GM13976 (cell line): Measurements from ENCODE around the gene PCDHGA2.

ENCODE experiments used
- DNase-seq: peaks from one replicate; pipeline ENCODE4 v3.0.0; 2012; ENCODE audit warnings: low spot score
- in situ Hi-C: fragments of 300-500 bp; cut with MboI; formaldehyde crosslinking; loops from one replicate; pipeline ENCODE4 v1.12.0; 2022; ENCODE audit warnings: low sequenced_read_pairs, mixed read lengths, inconsistent platforms; ENCODE audit not compliant: unreplicated experiment
- TF ChIP-seq, protein P1 (sequence below): IDR thresholded peaks from 2 replicates; pipeline ENCODE4 v1.5.1; 2012; ENCODE audit warnings: borderline replicate concordance, mild to moderate bottlenecking; ENCODE audit not compliant: insufficient read depth; ENCODE audit errors: extremely low read depth, missing control alignments, control extremely low read depth

The PCDHGA2 gene

GRCh38 chr5:141362719-141363118 lies 24.2 kb downstream of the PCDHGA2 start:
- no peak for DNase-seq
- in situ Hi-C loops: no loop called here
- TF ChIP-seq, protein P1, sequence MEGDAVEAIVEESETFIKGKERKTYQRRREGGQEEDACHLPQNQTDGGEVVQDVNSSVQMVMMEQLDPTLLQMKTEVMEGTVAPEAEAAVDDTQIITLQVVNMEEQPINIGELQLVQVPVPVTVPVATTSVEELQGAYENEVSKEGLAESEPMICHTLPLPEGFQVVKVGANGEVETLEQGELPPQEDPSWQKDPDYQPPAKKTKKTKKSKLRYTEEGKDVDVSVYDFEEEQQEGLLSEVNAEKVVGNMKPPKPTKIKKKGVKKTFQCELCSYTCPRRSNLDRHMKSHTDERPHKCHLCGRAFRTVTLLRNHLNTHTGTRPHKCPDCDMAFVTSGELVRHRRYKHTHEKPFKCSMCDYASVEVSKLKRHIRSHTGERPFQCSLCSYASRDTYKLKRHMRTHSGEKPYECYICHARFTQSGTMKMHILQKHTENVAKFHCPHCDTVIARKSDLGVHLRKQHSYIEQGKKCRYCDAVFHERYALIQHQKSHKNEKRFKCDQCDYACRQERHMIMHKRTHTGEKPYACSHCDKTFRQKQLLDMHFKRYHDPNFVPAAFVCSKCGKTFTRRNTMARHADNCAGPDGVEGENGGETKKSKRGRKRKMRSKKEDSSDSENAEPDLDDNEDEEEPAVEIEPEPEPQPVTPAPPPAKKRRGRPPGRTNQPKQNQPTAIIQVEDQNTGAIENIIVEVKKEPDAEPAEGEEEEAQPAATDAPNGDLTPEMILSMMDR: no peak

GRCh38 chr5:141363952-141364660 lies 25.5 kb downstream of the PCDHGA2 start, which contains the start of gene PCDHGA5:
Gene PCDHGA5, plus strand, starts transcription at chr5:141364162. Its CDS starts 169 bp downstream, at chr5:141364331.
- TF ChIP-seq, protein P1: no peak

GRCh38 chr5:141366016-141366896 lies 27.7 kb downstream of the PCDHGA2 start:
- in situ Hi-C loops: no loop called here
- no peak for DNase-seq
- TF ChIP-seq, protein P1: no peak

More at GRCh38 chr5:141363952-141364660, 25.5 kb downstream of the PCDHGA2 start, which contains the start of gene PCDHGA5:
- in situ Hi-C loops: no loop called here
- no peak for DNase-seq

DNA sequence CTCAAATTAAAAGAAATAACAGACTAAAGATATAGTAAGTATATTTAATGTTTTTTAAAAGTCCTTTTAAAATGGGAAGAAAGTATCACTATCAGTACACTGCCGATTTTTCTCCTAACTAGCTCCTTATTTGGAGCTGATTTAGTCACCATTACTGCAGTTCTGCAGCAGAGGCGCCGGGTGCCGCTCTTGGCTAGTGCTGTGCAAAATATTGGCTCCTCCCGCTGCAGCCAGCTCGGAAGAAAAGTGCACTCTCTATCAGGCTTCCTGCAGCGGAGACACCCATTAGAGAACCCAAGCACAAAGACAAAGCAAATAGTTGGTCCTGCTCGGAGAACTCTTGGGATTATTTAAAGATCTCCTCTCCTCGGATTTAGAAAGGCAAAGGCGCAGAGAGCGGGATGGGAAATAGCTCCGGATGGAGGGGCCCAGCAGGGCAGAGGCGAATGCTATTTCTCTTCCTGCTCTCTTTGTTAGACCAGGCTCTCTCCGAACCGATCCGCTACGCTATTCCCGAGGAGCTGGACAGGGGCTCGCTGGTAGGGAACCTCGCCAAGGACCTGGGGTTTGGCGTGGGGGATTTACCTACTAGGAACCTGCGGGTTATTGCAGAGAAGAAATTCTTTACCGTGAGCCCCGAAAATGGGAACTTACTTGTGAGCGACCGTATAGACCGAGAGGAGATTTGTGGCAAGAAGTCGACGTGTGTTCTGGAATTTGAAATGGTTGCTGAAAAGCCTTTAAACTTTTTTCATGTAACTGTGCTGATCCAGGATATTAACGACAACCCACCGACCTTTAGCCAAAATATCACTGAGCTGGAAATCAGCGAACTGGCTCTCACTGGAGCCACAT lies 31.7 kb downstream of the PCDHGA2 start, which contains the start of gene PCDHGB3:
Gene PCDHGB3, plus strand, starts transcription at position 249 of the 855 bp plus-strand sequence. Its CDS starts 153 bp downstream, at position 402.
- in situ Hi-C loops: no loop called here
- TF ChIP-seq, protein P1: peak; percentile 53
- peak; percentile 57 for DNase-seq

- TF ChIP-seq, protein P1: no peak
- no peak for DNase-seq
- in situ Hi-C loops: no loop called here
Observed at GRCh38 chr5:141371572-141372475, 33.3 kb downstream of the PCDHGA2 start.
